Fibroblast of skin of left biceps (primary cell): ENCODE data around the gene SMAD3.
A peak's percentile ranks its signal among the peaks of the same experiment; 100 is the strongest.
"Not testable (repeated sequence)": the region's sequence is repeated elsewhere in the genome, so short reads cannot be mapped to it uniquely, and the experiment has no call there.

ENCODE experiments used
- DNase-seq, 2 experiments: peaks; one replicate each; pipeline ENCODE4 v3.0.0-alpha.2; 2013; ENCODE audit warnings: low read depth in 2 of 2

SMAD3 gene

DNA sequence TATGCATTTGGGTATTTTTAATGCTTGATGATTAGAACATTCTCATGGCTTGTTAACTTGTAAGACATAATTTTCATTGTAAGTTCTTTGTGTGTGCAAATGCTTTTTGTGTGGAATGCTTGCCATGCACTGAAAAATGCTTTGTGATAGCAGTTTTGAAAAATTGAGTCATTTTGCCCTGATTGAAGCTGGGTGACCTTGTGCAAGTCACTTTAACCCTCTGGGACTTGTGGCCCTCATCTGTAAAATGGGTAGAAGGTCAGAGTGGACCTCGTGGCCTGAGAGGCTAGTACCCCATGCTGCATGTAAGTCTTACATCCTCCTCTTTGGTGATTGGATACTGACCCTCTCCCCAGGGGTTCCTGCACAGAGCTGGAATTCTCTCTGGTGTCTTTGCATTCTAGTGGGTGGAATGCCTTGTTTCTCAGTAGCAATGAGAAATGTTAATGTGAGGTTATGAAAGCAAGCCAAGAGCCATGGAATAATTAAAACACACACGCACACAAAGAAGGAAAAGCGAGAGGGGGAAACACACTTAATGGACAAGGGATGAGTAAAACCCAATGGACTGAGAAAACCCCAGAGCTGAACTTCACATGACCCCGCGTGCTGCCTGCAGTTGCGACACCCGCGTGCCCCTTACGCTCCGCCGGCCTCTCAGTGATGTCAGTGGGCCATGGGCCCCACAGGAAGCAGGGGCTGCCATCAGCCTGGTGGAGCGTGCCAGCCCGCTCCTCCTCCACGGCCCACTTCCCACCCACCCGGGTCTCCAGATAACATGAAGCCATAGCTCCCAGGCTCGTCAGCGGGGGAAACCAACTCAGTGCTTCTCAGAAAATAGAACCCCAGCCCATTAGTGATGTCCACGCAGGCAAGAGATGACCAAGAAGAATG, 44.0 kb downstream of the SMAD3 start:
- peak; percentile 97 for DNase-seq

DNA sequence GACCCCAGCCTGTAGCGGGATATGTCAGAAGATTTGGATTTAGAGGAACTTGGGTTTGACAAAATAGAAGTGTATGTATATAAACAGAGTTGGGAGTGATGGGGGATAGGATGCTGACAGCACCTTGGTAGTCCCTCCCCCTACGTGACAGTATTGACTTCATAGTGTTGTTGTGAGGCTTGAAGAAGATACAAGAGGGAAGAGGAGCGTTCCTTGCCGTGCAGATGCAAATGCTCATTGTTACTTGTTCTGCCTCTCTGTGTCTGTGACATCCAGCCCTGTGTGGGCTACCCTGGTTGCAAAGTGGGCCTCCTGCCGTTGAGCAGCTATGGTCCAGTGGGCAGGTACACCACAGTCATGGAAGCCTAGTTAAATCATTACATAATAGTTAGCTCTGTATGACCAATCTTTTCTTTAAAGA, 45.0 kb downstream of the SMAD3 start:
- no peak for DNase-seq

DNA sequence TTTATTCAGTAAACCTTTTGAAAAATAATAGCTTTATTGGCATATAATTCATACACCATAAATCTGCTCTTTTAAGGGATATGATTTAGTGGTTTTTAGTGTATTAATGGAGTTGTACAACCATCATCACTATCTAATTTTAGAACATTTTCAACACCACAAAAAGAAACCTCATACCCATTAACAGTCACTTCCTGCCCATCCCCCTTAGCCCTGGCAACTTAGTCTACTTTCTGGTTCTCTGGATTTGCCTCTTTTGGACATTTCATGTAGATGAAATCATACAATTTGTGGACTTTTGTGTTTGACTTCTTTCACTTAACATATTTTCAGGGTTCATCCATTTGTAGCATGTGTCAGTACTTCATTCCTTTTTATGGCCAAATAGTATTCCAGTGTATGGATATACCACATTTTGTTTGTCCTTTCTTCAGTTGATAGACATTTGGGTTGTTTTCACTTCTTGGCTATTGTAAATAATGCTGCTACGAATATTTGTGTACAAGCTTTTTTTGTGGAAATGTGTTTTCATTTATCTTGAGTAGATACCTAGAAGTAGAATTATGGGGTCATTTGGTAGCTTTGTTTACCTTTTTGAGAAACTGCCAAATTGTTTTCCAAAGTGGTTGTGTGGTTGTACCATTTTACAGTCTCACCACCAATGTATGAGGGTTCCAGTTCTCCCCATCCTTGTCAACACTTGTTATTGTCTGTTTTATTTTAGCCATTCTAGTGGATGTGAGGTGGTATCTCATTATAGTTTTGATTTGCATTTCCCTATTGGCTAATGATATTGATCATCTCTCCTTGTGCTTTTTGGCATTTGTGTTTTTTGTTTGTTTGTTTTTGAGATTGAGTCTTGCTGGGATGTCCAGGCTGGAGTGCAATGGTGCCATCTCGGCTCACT, 45.8 kb downstream of the SMAD3 start:
- DNase-seq, result no peak

- no peak for DNase-seq
Measured at GRCh38 chr15:67114046-67114445, 48.6 kb downstream of the SMAD3 start.

DNA sequence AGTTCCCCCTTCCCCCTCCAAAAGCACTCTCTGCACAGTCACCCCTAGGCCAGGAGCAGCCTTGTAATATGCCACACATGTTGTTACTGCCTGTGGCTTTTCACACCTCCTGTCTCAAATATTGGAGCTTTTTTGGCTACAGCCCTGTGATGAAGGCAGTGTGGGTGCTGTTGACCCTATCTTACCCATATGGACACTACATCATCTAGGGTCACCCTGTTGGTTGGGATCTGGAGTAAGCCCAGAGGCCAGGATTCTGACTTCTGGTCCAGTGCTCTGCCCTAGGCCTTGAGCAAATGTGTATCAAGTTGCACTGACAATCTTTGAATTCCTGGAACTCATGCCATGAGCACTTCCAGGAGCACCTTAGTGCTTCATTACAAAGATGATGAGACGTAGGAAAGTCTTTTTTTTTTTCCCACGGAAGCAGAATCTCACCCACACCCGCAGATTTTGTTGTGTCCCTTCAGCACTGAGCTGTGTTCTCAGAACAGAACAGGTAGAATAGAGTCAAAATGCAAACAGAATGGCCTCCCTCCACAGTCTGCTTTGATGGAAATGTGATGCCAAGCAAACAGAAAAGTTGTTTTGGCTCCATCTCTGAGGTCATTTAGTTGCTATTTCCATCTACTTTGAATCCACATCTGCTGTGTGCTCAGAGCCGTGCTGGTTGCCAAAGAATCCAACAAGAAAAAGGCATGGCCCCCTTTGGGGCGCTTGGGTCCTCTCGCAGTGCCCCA, 49.6 kb downstream of the SMAD3 start:
- DNase-seq, result no peak

- DNase-seq, result no peak
Measured at GRCh38 chr15:67115586-67115969, 50.2 kb downstream of the SMAD3 start.

- no peak for DNase-seq
Measured at GRCh38 chr15:67116742-67117141, 51.3 kb downstream of the SMAD3 start.

DNA sequence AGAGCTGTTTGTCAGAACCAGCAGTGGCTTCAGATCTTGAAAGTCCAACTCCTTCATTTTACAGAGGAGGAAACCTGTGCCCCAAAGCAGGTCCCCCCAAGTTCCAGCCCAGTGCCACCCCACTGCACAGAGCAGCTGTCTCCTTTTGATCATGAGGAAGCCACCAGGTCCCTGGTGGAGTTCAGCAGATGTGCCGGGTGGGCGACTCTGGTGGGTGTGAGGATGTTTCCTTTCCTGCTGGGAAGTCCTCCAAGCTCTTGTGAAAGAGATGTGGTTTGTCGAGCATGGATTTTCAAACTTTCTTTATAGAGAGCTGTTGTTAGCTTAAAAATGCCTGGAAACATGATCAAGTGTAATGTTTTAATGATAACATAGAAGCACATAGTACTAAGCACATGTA, 52.0 kb downstream of the SMAD3 start:
- DNase-seq, result no peak

DNA sequence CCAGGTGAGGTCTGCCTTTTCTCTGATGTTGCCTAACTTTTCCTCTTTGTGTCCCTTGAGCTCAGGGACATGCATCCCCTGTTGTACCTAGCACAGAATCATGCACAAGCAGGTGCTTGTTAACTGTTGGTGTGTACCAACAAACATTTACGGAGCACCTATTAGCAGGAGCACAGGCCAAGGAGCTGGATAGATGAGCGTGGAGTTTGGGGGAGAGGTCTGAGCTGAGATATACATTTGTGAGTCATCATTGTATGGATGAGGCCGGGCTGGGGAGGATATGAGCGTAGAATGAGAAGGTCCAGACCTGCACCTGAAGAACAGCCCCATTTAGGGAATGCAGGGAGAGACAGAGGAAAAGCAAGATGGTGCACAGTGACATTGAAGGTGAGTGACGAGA, 53.4 kb downstream of the SMAD3 start:
- no peak for DNase-seq

GRCh38 chr15:67119238-67119846, 53.9 kb downstream of the SMAD3 start:
- DNase-seq, result no peak

DNA sequence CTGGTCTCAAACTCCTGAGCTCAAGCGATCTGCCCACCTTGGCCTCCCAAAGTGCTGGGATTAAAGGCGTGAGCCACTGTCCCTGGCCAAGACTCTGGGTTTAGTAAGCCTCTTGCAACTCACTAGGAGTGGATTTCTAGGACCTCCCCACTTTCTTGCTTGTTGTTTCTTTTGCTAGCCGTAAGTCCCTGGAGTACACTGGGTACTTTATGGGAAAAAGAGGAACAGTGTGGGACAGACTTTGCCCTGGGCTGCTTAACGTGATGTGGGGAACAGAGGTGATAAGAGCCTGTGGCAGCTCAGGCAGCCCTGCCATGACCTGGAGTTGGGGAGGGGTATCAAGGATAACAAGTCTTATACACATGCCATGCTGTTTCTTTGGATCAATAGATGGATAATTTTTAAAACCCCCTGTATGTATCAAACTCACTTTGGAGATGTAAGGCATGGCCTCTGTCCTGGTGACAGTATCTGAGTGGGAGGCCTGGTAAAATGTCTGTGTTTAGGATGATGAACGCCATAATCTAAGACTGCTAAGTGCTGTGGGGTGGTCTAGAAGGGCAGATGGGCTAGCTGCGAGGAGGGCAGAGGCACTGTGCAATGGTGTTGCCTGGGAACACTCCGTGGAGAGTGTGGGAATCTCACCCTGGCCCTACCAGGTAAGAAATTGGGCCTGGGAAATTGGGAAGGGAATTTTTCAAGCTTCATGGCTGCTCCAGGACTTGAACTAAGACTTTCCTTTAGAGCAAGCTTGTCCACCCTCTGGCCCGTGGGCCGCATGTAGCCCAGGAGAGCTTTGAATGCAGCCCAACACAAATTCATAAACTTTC, 54.8 kb downstream of the SMAD3 start:
- DNase-seq, result no peak

- no peak for DNase-seq
Measured at GRCh38 chr15:67120839-67121643, 55.6 kb downstream of the SMAD3 start.

DNA sequence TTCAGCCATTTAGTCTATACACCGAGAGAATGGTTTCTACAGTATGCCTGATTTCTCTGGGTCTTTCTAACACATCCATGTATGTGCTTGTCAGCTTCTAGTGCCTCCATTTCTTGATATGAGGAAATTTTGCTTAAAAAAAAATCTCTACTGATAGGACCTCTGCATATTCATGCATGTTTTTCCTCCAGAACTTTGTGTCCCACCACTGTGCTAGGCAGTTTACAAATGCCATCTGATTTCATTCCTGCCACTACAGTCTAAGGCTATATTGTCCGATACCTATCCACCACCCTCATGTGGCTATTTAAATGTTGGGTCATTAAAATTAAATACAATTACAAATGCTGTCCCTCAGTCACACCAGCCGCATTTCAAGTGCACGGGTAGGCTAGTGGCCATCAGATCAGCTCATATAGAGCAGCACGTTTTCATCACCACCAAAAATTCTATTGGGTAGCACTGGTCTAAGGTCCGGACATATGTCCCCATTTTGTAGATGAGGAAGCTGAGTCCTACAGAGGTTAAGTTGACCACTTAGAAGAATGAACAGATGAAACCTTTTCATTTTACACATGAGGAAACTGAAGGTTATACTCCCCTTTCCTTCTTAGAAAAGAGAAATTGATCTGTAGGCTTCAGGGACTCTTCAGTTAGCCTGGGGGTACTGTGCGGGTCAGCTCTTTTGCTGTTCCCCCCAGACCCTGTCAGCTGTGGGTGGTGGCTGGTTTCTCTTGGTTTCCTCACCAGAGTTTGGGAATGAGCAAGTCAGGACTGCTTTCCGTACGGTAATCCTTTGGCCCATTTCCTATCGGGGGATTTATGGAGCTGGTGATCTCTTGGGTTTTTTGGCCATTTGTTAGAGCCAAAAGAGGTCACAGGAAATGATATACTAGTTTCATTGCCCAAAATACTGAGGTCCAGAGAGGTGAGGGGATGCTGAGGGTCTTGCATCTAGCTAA, 56.5 kb downstream of the SMAD3 start:
- DNase-seq, result no peak

DNA sequence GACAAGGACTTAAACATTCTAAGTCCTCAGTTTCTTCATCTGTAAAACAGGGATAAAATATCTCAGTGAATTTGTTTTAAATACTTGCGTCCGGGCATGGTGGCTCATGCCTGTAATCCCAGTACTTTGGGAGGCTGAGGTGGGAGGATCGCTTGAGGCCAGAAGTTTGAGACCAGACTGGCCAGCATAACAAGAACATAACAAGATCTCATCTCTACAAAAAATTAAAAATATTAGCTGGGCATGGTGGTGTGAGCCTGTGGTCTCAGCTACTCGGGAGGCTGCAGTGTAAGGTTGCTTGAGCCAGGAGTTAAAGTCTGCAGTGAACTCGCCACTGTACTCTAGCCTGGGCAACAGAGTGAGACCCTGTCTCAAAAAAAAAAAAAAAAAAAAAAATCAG, 57.4 kb downstream of the SMAD3 start:
- not testable (repeated sequence) for DNase-seq

- DNase-seq, result not testable (repeated sequence)
Measured at GRCh38 chr15:67123291-67123690, 57.9 kb downstream of the SMAD3 start.

GRCh38 chr15:67124111-67124510, 58.7 kb downstream of the SMAD3 start:
- DNase-seq, result no peak

- DNase-seq, result no peak
Measured at GRCh38 chr15:67124911-67125588, 59.6 kb downstream of the SMAD3 start.
